ENCODE data around the gene OR52N4.

The OR52N4 gene

GRCh38 chr11:5737670-5738392 lies 16.2 kb upstream of the OR52N4 start:
- no peak overlapping the region for H3K27ac ChIP-seq (ENCODE audit: low read depth, low read length)
- no peak overlapping the region for H3K4me3 ChIP-seq (ENCODE audit: low read depth, low read length)
- no peaks in the 10 kb centered on the region for H3K36me3 ChIP-seq (ENCODE audit: control insufficient read depth, insufficient read depth, low read length)
- no peaks in the 10 kb centered on the region for H3K27me3 ChIP-seq (ENCODE audit: control insufficient read depth, insufficient read depth, low read length)
- H3K9ac ChIP-seq (ENCODE audit: low read length): no peak overlapping the region
- no peaks in the 10 kb centered on the region for H3K9me3 ChIP-seq (ENCODE audit: control insufficient read depth, insufficient read depth, low read depth, low read length)
- no peaks in the 10 kb centered on the region for H3K4me1 ChIP-seq (ENCODE audit: control insufficient read depth, insufficient read depth, low read length)

- no peak overlapping the region for H3K27ac ChIP-seq (ENCODE audit: low read depth, low read length)
- H3K4me3 ChIP-seq (ENCODE audit: low read depth, low read length): no peak overlapping the region
- H3K9me3 ChIP-seq (ENCODE audit: control insufficient read depth, insufficient read depth, low read depth, low read length): no peaks in the 10 kb centered on the region
- no peaks in the 10 kb centered on the region for H3K27me3 ChIP-seq (ENCODE audit: control insufficient read depth, insufficient read depth, low read length)
- H3K36me3 ChIP-seq (ENCODE audit: control insufficient read depth, insufficient read depth, low read length): no peaks in the 10 kb centered on the region
- H3K4me1 ChIP-seq (ENCODE audit: control insufficient read depth, insufficient read depth, low read length): no peaks in the 10 kb centered on the region
- H3K9ac ChIP-seq (ENCODE audit: low read length): no peak overlapping the region
Observed at GRCh38 chr11:5738431-5738830, 15.6 kb upstream of the OR52N4 start.

- H3K27ac ChIP-seq (ENCODE audit: low read depth, low read length): no peak overlapping the region
- H3K36me3 ChIP-seq (ENCODE audit: control insufficient read depth, insufficient read depth, low read length): no peaks in the 10 kb centered on the region
- H3K27me3 ChIP-seq (ENCODE audit: control insufficient read depth, insufficient read depth, low read length): no peaks in the 10 kb centered on the region
- H3K4me3 ChIP-seq (ENCODE audit: low read depth, low read length): no peak overlapping the region
- H3K9me3 ChIP-seq (ENCODE audit: control insufficient read depth, insufficient read depth, low read depth, low read length): no peaks in the 10 kb centered on the region
- H3K4me1 ChIP-seq (ENCODE audit: control insufficient read depth, insufficient read depth, low read length): no peaks in the 10 kb centered on the region
- H3K9ac ChIP-seq (ENCODE audit: low read length): no peak overlapping the region
Observed at GRCh38 chr11:5746614-5747013, 7.4 kb upstream of the OR52N4 start.

- Histone ChIP-seq H3K27me3 (ENCODE audit: control insufficient read depth, insufficient read depth, low read length) (no peaks in the 10 kb centered on the region), H3K4me3 (ENCODE audit: low read depth, low read length) (no peak overlapping the region), H3K36me3 (ENCODE audit: control insufficient read depth, insufficient read depth, low read length) (no peaks in the 10 kb centered on the region), H3K27ac (ENCODE audit: low read depth, low read length) (no peak overlapping the region), H3K9me3 (ENCODE audit: control insufficient read depth, insufficient read depth, low read depth, low read length) (no peaks in the 10 kb centered on the region), H3K4me1 (ENCODE audit: control insufficient read depth, insufficient read depth, low read length) (no peaks in the 10 kb centered on the region), H3K9ac (ENCODE audit: low read length) (no peak overlapping the region)
Observed at GRCh38 chr11:5749836-5750235, 4.2 kb upstream of the OR52N4 start.

GRCh38 chr11:5767056-5767455 lies 13.0 kb downstream of the OR52N4 start:
- H3K4me3 ChIP-seq (ENCODE audit: low read depth, low read length): no peak overlapping the region

DNA sequence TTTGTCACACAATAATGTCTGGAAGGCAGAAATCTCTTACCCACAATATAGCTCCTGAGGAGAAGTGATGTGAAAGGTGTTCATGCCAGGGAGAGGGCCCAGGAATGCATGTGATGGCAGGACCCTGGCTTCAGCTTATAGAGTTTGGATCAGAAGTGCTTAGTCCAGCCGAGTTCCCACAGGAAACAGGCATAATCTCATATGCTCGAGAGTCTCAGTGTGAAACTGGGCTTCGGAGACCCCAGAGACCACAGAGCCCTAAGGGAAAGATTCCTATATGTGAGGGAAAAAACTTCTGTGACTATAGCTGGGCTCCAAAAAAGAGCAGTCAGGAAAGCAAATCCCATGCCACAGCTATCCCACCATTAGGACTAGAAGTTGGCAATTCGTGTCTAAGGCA lies 29.2 kb downstream of the OR52N4 start, which contains the start of gene OR52N5:
OR52N5 (minus strand) TSS at position 101 of the 400 bp plus-strand sequence. CDS start 4,721 bp downstream, outside the sequence.
- Histone ChIP-seq H3K4me3 (ENCODE audit: low read depth, low read length) (no peak within 1 kb of the TSS), H3K27ac (ENCODE audit: low read depth, low read length) (no peak within 1 kb of the TSS), H3K36me3 (ENCODE audit: control insufficient read depth, insufficient read depth, low read length) (no peaks in the 10 kb centered on the region), H3K9me3 (ENCODE audit: control insufficient read depth, insufficient read depth, low read depth, low read length) (no peaks in the 10 kb centered on the region), H3K9ac (ENCODE audit: low read length) (no peak within 1 kb of the TSS), H3K27me3 (ENCODE audit: control insufficient read depth, insufficient read depth, low read length) (no peaks in the 10 kb centered on the region), H3K4me1 (ENCODE audit: control insufficient read depth, insufficient read depth, low read length) (no peaks in the 10 kb centered on the region)

More at GRCh38 chr11:5767056-5767455, 13.0 kb downstream of the OR52N4 start:
- Histone ChIP-seq H3K36me3 (ENCODE audit: control insufficient read depth, insufficient read depth, low read length) (no peaks in the 10 kb centered on the region), H3K27me3 (ENCODE audit: control insufficient read depth, insufficient read depth, low read length) (no peaks in the 10 kb centered on the region), H3K27ac (ENCODE audit: low read depth, low read length) (no peak overlapping the region), H3K9ac (ENCODE audit: low read length) (no peak overlapping the region), H3K9me3 (ENCODE audit: control insufficient read depth, insufficient read depth, low read depth, low read length) (no peaks in the 10 kb centered on the region), H3K4me1 (ENCODE audit: control insufficient read depth, insufficient read depth, low read length) (no peaks in the 10 kb centered on the region)

- Histone ChIP-seq H3K4me3 (ENCODE audit: low read depth, low read length) (no peak within 1 kb of the TSS), H3K27me3 (ENCODE audit: control insufficient read depth, insufficient read depth, low read length) (no peaks in the 10 kb centered on the region), H3K4me1 (ENCODE audit: control insufficient read depth, insufficient read depth, low read length) (no peaks in the 10 kb centered on the region), H3K27ac (ENCODE audit: low read depth, low read length) (no peak within 1 kb of the TSS), H3K9ac (ENCODE audit: low read length) (no peak within 1 kb of the TSS), H3K9me3 (ENCODE audit: control insufficient read depth, insufficient read depth, low read depth, low read length) (no peaks in the 10 kb centered on the region), H3K36me3 (ENCODE audit: control insufficient read depth, insufficient read depth, low read length) (no peaks in the 10 kb centered on the region)
Observed at GRCh38 chr11:5791165-5791564, 37.1 kb downstream of the OR52N4 start, which contains the start of gene OR52N1. Gene OR52N1, minus strand, starts transcription at chr11:5791265. Its CDS starts 2,449 bp downstream, at chr11:5788816.

DNA sequence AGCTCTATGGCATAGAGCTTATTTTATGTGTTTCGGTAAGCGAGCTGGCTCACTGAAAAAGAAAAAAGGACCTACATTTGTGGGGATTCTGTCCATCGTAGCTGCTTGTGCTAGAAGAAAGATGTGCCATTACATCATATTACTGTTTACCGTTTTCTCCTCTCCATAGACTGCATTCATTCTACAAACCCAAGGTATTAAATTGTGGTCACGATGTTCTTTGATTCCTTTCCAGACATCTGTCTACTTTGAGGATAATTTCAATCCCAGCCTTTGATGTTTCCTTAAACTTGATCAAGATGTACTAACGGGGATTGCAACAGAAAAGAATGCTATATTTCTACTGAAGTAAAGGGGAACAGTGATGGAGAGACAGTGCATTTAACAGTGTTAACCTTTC lies 42.5 kb downstream of the OR52N4 start:
- Histone ChIP-seq H3K27me3 (ENCODE audit: control insufficient read depth, insufficient read depth, low read length) (no peaks in the 10 kb centered on the region), H3K9me3 (ENCODE audit: control insufficient read depth, insufficient read depth, low read depth, low read length) (no peaks in the 10 kb centered on the region), H3K27ac (ENCODE audit: low read depth, low read length) (no peak overlapping the region), H3K4me3 (ENCODE audit: low read depth, low read length) (no peak overlapping the region), H3K4me1 (ENCODE audit: control insufficient read depth, insufficient read depth, low read length) (no peaks in the 10 kb centered on the region), H3K9ac (ENCODE audit: low read length) (no peak overlapping the region), H3K36me3 (ENCODE audit: control insufficient read depth, insufficient read depth, low read length) (no peaks in the 10 kb centered on the region)

DNA sequence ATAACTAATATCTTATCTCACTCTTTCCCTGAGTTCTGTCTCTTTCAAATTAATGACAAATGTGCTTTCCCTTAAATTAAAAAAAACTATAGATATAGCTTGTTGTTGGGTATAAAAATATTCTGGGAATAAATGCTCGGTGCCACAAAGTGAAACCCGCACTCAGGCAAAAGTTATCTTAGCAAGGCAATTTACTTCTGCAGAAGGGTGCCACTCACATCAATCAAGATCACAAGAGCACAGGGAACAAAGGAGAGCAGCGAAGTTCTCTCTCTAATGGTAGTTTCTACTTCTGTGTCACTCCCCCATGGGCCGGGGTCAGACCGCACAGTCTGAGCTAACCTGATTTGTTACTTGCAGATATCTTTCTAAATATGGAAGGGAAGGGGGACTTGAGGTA lies 49.9 kb downstream of the OR52N4 start:
- Histone ChIP-seq H3K9me3 (ENCODE audit: control insufficient read depth, insufficient read depth, low read depth, low read length) (peaks cover 10% of the 10 kb centered on the region; the same call in 1 of the 2 replicates), H3K9ac (ENCODE audit: low read length) (no peak overlapping the region), H3K27me3 (ENCODE audit: control insufficient read depth, insufficient read depth, low read length) (no peaks in the 10 kb centered on the region), H3K4me3 (ENCODE audit: low read depth, low read length) (no peak overlapping the region), H3K36me3 (ENCODE audit: control insufficient read depth, insufficient read depth, low read length) (no peaks in the 10 kb centered on the region), H3K27ac (ENCODE audit: low read depth, low read length) (no peak overlapping the region), H3K4me1 (ENCODE audit: control insufficient read depth, insufficient read depth, low read length) (no peaks in the 10 kb centered on the region)

Data from HUES6 (cell line).